GM12891 (cell line): ENCODE data around the gene CCDC88A.
"Not testable (repeated sequence)": the region's sequence is repeated elsewhere in the genome, so short reads cannot be mapped to it uniquely, and the experiment has no call there.

Experiments used
- PAX5 ChIP-seq: IDR thresholded peaks from 2 replicates; pipeline ENCODE4 v1.6.1; 2011; ENCODE audit warnings: low read length, moderate library complexity, mild to moderate bottlenecking; ENCODE audit not compliant: insufficient read depth, severe bottlenecking
- POLR2A ChIP-seq: IDR thresholded peaks from 2 replicates; pipeline ENCODE4 v1.6.1; 2011; ENCODE audit warnings: low read depth, low read length, control low read depth
- POLR2AphosphoS5 ChIP-seq: IDR thresholded peaks from 2 replicates; pipeline ENCODE4 v1.6.1; 2011; ENCODE audit warnings: low read depth, low read length, control low read depth
- POU2F2 ChIP-seq: IDR thresholded peaks from 2 replicates; pipeline ENCODE4 v1.6.1; 2011; ENCODE audit warnings: low read depth, mild to moderate bottlenecking, control low read depth, low read length, moderate library complexity
- SPI1 ChIP-seq: IDR thresholded peaks from 2 replicates; pipeline ENCODE4 v1.6.1; 2011; ENCODE audit warnings: low read depth, low read length, control low read depth
- TAF1 ChIP-seq: IDR thresholded peaks from 2 replicates; pipeline ENCODE4 v1.6.1; 2011; ENCODE audit warnings: low read depth, low read length, control low read depth

DNA sequence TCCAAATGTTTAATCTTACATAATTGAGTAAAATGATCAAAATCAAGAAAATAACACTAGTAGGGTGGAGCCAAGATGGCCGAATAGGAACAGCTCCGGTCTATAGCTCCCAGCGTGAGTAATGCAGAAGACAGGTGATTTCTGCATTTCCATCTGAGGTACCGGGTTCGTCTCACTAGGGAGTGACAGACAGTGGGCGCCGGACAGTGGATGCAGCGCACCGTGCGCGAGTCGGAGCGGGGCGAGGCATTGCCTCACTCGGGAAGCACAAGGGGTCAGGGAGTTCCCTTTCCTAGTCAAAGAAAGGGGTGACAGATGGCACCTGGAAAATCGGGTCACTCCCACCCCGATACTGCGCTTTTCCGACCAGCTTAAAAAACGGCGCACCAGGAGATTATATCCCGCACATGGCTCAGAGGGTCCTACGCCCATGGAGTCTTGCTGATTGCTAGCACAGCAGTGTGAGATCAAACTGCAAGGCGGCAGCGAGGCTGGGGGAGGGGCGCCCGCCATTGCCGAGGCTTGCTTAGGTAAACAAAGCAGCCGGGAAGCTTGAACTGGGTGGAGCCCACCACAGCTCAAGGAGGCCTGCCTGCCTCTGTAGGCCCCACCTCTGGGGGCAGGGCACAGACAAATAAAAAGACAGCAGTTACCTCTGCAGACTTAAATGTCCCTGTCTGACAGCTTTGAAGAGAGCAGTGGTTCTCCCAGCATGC is 22.5 kb upstream of the CCDC88A start:
- TF ChIP-seq SPI1, PAX5, POLR2AphosphoS5, POLR2A, TAF1, POU2F2: not testable (repeated sequence)
